ENCODE measurements around the gene SFMBT2. TPM values are rescaled to one million over a fixed set of nuclear protein-coding genes. Genes with fewer than 3 reads are reported as not detected.

The SFMBT2 gene
- total RNA-seq, 2 experiments from 2014 or later = 7.9 to 8.3 TPM

- Histone ChIP-seq H2AFZ (ENCODE audit: low read length) (peak overlapping the region; percentile 5; the same call in 1 of the 2 replicates), H3K4me1 (ENCODE audit: insufficient read depth, low read length, poor library complexity, severe bottlenecking) (peaks cover 22% of the 10 kb centered on the region), H4K20me1 (ENCODE audit: insufficient read depth, low read length) (no peaks in the 10 kb centered on the region), H3K27ac (ENCODE audit: low read depth, low read length, poor library complexity, severe bottlenecking) (no peak overlapping the region), H3K36me3 (ENCODE audit: insufficient read depth, low read length) (no peaks in the 10 kb centered on the region), H3K4me2 (ENCODE audit: low read length) (peak overlapping the region; percentile 40), H3K9me3 (ENCODE audit: low read length) (no peaks in the 10 kb centered on the region), H3K9me2 (ENCODE audit: insufficient read depth, low read length) (no peaks in the 10 kb centered on the region), H3K79me2 (ENCODE audit: insufficient read depth, low read depth, low read length) (no peaks in the 10 kb centered on the region), H3K4me3 (ENCODE audit: low read depth, low read length, poor library complexity, severe bottlenecking) (no peak overlapping the region)
- intact Hi-C loops (cut with micrococcal nuclease; ENCODE audit: unreplicated experiment) = no loop called here
- TF ChIP-seq EZH2phosphoT487 (IDR thresholded peaks at IDR 0.05; ENCODE audit: borderline replicate concordance, low read depth, low read length) = no peak
- TF ChIP-seq CTCF (conservative IDR thresholded peaks at IDR 0.05; ENCODE audit: low read length) = no peak
- ChIA-PET CTCF (ENCODE audit: unreplicated experiment) (interaction anchor here (0.7 kb wide), 1 partner anchor 9 kb away, joined by 3 read pairs; no protein-coding TSS in a partner anchor), POLR2A (interaction anchor here (0.6 to 1.4 kb wide), 6 partner anchors 11 to 906 kb away, joined by 3 to 8 read pairs (median 4); partner anchors contain the start of gene SFMBT2)
- BruUV-seq (replicated peaks) = no TSS peak
- peak; percentile 20 for DNase-seq (ENCODE audit: low spot score)
These were observed 25.8 kb upstream of the SFMBT2 start for GRCh38 chr10:7436490-7437100.

GRCh38 chr10:7435674-7436073 lies 24.8 kb upstream of the SFMBT2 start:
- intact Hi-C loops (cut with micrococcal nuclease; ENCODE audit: unreplicated experiment) = no loop called here
- CTCF ChIA-PET (ENCODE audit: unreplicated experiment) = no interaction called here

More at GRCh38 chr10:7435674-7436073, 24.8 kb upstream of the SFMBT2 start:
- Histone ChIP-seq H3K9me2 (ENCODE audit: insufficient read depth, low read length) (no peaks in the 10 kb centered on the region), H3K36me3 (ENCODE audit: insufficient read depth, low read length) (no peaks in the 10 kb centered on the region), H4K20me1 (ENCODE audit: insufficient read depth, low read length) (no peaks in the 10 kb centered on the region), H3K4me2 (ENCODE audit: low read length) (no peak overlapping the region), H3K9me3 (ENCODE audit: low read length) (no peaks in the 10 kb centered on the region), H3K4me3 (ENCODE audit: low read depth, low read length, poor library complexity, severe bottlenecking) (no peak overlapping the region), H3K4me1 (ENCODE audit: insufficient read depth, low read length, poor library complexity, severe bottlenecking) (peaks cover 22% of the 10 kb centered on the region), H2AFZ (ENCODE audit: low read length) (no peak overlapping the region), H3K27ac (ENCODE audit: low read depth, low read length, poor library complexity, severe bottlenecking) (no peak overlapping the region), H3K79me2 (ENCODE audit: insufficient read depth, low read depth, low read length) (no peaks in the 10 kb centered on the region)
- POLR2A ChIA-PET = interaction anchor here (0.6 to 1.4 kb wide), 5 partner anchors 10 to 905 kb away, joined by 3 to 5 read pairs (median 4); partner anchors contain the start of gene SFMBT2
- BruUV-seq (replicated peaks) = no TSS peak
- no peak for DNase-seq (ENCODE audit: low spot score)
- TF ChIP-seq CTCF (conservative IDR thresholded peaks at IDR 0.05; ENCODE audit: low read length) = no peak
- no peak for TF ChIP-seq EZH2phosphoT487 (IDR thresholded peaks at IDR 0.05; ENCODE audit: borderline replicate concordance, low read depth, low read length)

Data from OCI-LY7 (cell line).